A549 (cell line): ENCODE measurements around the gene TTLL11. TPM values are rescaled to one million over a fixed set of nuclear protein-coding genes. Genes with fewer than 3 reads are reported as not detected.

Experiments
- ATAC-seq, 2 experiments: fragments of 200-7000 bp in 1 of 2; fragments of >200 bp in 1 of 2; cut with Nextera tagmentation in 1 of 2; cut with Tn5 transposase in 1 of 2; 3 replicates each; pipeline versions ENCODE4 v1.8.0 to v1.9.1; 2018 to 2020; ENCODE audit warnings: mild to moderate bottlenecking in 1 of 2, moderate library complexity in 1 of 2
- CTCF ChIA-PET: fragments of 300-600 bp; sonication (Branson Sonifier 250); formaldehyde crosslinking; extraction: SDS; loops from one replicate; lab custom pipeline; 2021; ENCODE audit warnings: antibody characterized with exemption, inconsistent platforms; lab: Yijun Ruan, JAX
- POLR2A ChIA-PET: fragments of 350-600 bp; formaldehyde crosslinking; extraction: SDS; loops from one replicate; lab custom pipeline; 2021; ENCODE audit warnings: antibody characterized with exemption, inconsistent platforms; lab: Yijun Ruan, JAX
- DNase-seq, 2 experiments: peaks; one replicate each; pipeline versions ENCODE4 v3.0.0 to v3.0.0-alpha.2; 2011 to 2016; ENCODE audit warnings: low read depth in 1 of 2, low spot score in 1 of 2
- FAIRE-seq: peaks from 2 replicates; lab custom pipeline; 2011; peaks lifted over from hg19 to GRCh38; lab: Jason Lieb, UNC
- H3K27ac ChIP-seq, 2 experiments: fragments of >200 bp; sonication (Bioruptor Twin); formaldehyde crosslinking; 3 replicates each; pipeline ENCODE4 v1.5.1; 2016 to 2017
- H3K4me1 ChIP-seq: fragments of >200 bp; sonication (Bioruptor Twin); formaldehyde crosslinking; 3 replicates; pipeline ENCODE4 v1.6.1; 2016
- H3K4me2 ChIP-seq: fragments of >200 bp; sonication (Bioruptor Twin); formaldehyde crosslinking; 3 replicates; pipeline ENCODE4 v1.6.1; 2016
- H3K4me3 ChIP-seq: fragments of >200 bp; sonication (Bioruptor Twin); formaldehyde crosslinking; 3 replicates; pipeline ENCODE4 v1.5.1; 2016
- H3K9me3 ChIP-seq: fragments of >200 bp; sonication (Bioruptor Twin); formaldehyde crosslinking; 3 replicates; pipeline ENCODE4 v1.6.1; 2016
- BHLHE40 ChIP-seq: IDR thresholded peaks from 2 replicates; pipeline ENCODE4 v1.6.1; 2012; ENCODE audit warnings: low read depth, low read length, inconsistent platforms
- CEBPB ChIP-seq, 2 experiments: fragments of >200 bp in 1 of 2; sonication (Bioruptor Twin) in 1 of 2; formaldehyde crosslinking in 1 of 2; IDR thresholded peaks; 2 replicates each; pipeline ENCODE4 v1.6.1; 2012 to 2016
- CHD2 ChIP-seq: fragments of 150-350 bp; IDR thresholded peaks from 2 replicates; pipeline ENCODE4 v1.6.1; 2014; ENCODE audit warnings: low read length; ENCODE audit not compliant: partially characterized antibody
- CHD4 ChIP-seq: fragments of 200-600 bp; sonication (generic); IDR thresholded peaks from 2 replicates; pipeline ENCODE4 v1.6.1; 2016; ENCODE audit warnings: antibody characterized with exemption, mild to moderate bottlenecking, borderline replicate concordance
- E2F6 ChIP-seq: IDR thresholded peaks from 2 replicates; pipeline ENCODE4 v1.6.1; 2012; ENCODE audit warnings: low read depth, borderline replicate concordance
- EHF ChIP-seq: fragments of 250-450 bp; sonication (Bioruptor Pico); IDR thresholded peaks from 2 replicates; pipeline ENCODE4 v1.5.0; 2020; ENCODE audit warnings: mild to moderate bottlenecking
- EHMT2 ChIP-seq: fragments of 200-600 bp; sonication (generic); IDR thresholded peaks from 2 replicates; pipeline ENCODE4 v1.6.1; 2016; ENCODE audit warnings: antibody characterized with exemption, low read depth, mild to moderate bottlenecking, moderate library complexity
- FOXS1 ChIP-seq: fragments of 250-450 bp; sonication (Bioruptor Pico); IDR thresholded peaks from 2 replicates; pipeline ENCODE4 v1.5.0; 2020; ENCODE audit warnings: mild to moderate bottlenecking, moderate library complexity
- HES2 ChIP-seq: fragments of >200 bp; sonication (Bioruptor Twin); formaldehyde crosslinking; IDR thresholded peaks from 2 replicates; pipeline ENCODE4 v1.6.1; 2016
- HOXA7 ChIP-seq: fragments of 250-450 bp; sonication (Bioruptor Pico); IDR thresholded peaks from 2 replicates; pipeline ENCODE4 v1.5.0; 2020; ENCODE audit warnings: mild to moderate bottlenecking, moderate library complexity
- MAX ChIP-seq: IDR thresholded peaks from 2 replicates; pipeline ENCODE4 v1.6.1; 2012
- NFE2L2 ChIP-seq: fragments of 150-350 bp; conservative IDR thresholded peaks from 2 replicates; pipeline ENCODE4 v1.6.1; 2014; ENCODE audit warnings: low read length
- PBX3 ChIP-seq: IDR thresholded peaks from 2 replicates; pipeline ENCODE4 v1.6.1; 2012
- PHF8 ChIP-seq: fragments of 200-600 bp; sonication (generic); IDR thresholded peaks from 2 replicates; pipeline ENCODE4 v1.6.1; 2016; ENCODE audit warnings: low read depth, mild to moderate bottlenecking, antibody characterized with exemption, moderate library complexity, borderline replicate concordance
- POLR2AphosphoS2 ChIP-seq: conservative IDR thresholded peaks from 2 replicates; pipeline ENCODE4 v1.6.1; 2012; ENCODE audit warnings: low read length, improper control_type of control experiment, inconsistent platforms
- RARB ChIP-seq: fragments of 250-450 bp; sonication (Bioruptor Pico); IDR thresholded peaks from 2 replicates; pipeline ENCODE4 v1.8.0; 2021; ENCODE audit warnings: mild to moderate bottlenecking, moderate library complexity
- RFX5 ChIP-seq: fragments of 450-650 bp; IDR thresholded peaks from 2 replicates; pipeline ENCODE4 v1.7.1; 2014; ENCODE audit warnings: antibody characterized with exemption, mild to moderate bottlenecking, moderate library complexity
- RNF2 ChIP-seq: fragments of 200-600 bp; sonication (generic); IDR thresholded peaks from 2 replicates; pipeline ENCODE4 v1.6.1; 2016; ENCODE audit warnings: low read depth, mild to moderate bottlenecking, antibody characterized with exemption, moderate library complexity, borderline replicate concordance
- SREBF2 ChIP-seq: fragments of 450-650 bp; IDR thresholded peaks from 2 replicates; pipeline ENCODE4 v1.6.1; 2014; ENCODE audit warnings: mild to moderate bottlenecking, moderate library complexity
- USF2 ChIP-seq: fragments of 450-650 bp; IDR thresholded peaks from 2 replicates; pipeline ENCODE4 v1.6.1; 2014; ENCODE audit warnings: antibody characterized with exemption
- ZC3H11A ChIP-seq: fragments of 450-650 bp; IDR thresholded peaks from 2 replicates; pipeline ENCODE4 v1.6.1; 2014; ENCODE audit warnings: antibody characterized with exemption, mild to moderate bottlenecking
- ZFP36 ChIP-seq: fragments of 450-650 bp; IDR thresholded peaks from 2 replicates; pipeline ENCODE4 v1.6.1; 2014; ENCODE audit warnings: borderline replicate concordance; ENCODE audit not compliant: partially characterized antibody
- WGBS: methylation state at CpG from one replicate; pipeline ENCODE4 v1.1.6; 2017; ENCODE audit errors: missing lambda C conversion rate; 5-methylcytosine and 5-hydroxymethylcytosine counted together
- polyA plus RNA-seq, 4 experiments: library from polyadenylated mRNA; depleted of rRNA in 3 of 4; stranded (reverse); fragments of >200 nt; fragmentation: RNase III in 1 of 4; extraction: RNeasy Plus Mini Kit Qiagen cat#74134 plus additional on column Dnase treatment in 1 of 4; gene quantifications; 2 replicates in 3 of 4; 3 replicates in 1 of 4; pipeline ENCODE4 v1.2.3, GENCODE V29; 2011 to 2017

The TTLL11 gene
- polyA plus RNA-seq, 2 of the 4 experiments (the other 2 are of a cell fraction), result 1.8 to 2.6 TPM

GRCh38 chr9:121811140-121811539 is 282.0 kb downstream of the TTLL11 start (continued):
- TF ChIP-seq HES2 (no peak), ZFP36 (no peak), POLR2AphosphoS2 (no peak)
- TF ChIP-seq, all 56 proteins: peak for 0

GRCh38 chr9:121810489-121810888 is 282.6 kb downstream of the TTLL11 start:
- H3K4me1 ChIP-seq, result no peaks in the 10 kb centered on the region
- DNase-seq (no peak), ATAC-seq (no peak), FAIRE-seq (no peak)
- WGBS, result 40% methylated on average over 3 of the region's 3 CpGs
- H3K4me3 ChIP-seq, result no peak overlapping the region
- H3K4me2 ChIP-seq, result no peak overlapping the region
- ChIA-PET POLR2A (no interaction called here), CTCF (interaction anchor here (1.3 to 3.5 kb wide), 2 partner anchors 13 to 123 kb away, joined by 4 to 13 read pairs; no protein-coding TSS in a partner anchor)
- TF ChIP-seq MAX (no peak), PBX3 (no peak), SREBF2 (no peak), ZFP36 (no peak), PHF8 (no peak), RFX5 (no peak), CHD2 (no peak), EHF (CRISPR knock-in tag) (no peak), RARB (CRISPR knock-in tag) (no peak), NFE2L2 (no peak), EHMT2 (no peak), USF2 (no peak), E2F6 (no peak), ZC3H11A (no peak), FOXS1 (CRISPR knock-in tag) (no peak), HOXA7 (no peak), HES2 (no peak), RNF2 (no peak)
- H3K27ac ChIP-seq, result no peak overlapping the region
- no peaks in the 10 kb centered on the region for H3K9me3 ChIP-seq

- POLR2A ChIA-PET, result no interaction called here
- DNase-seq, result no peak
Observed at GRCh38 chr9:121809356-121810050, 283.6 kb downstream of the TTLL11 start.

More at GRCh38 chr9:121809356-121810050, 283.6 kb downstream of the TTLL11 start:
- WGBS, result 67% methylated on average over 15 of the region's 15 CpGs
- no peak overlapping the region for H3K27ac ChIP-seq
- H3K4me1 ChIP-seq, result no peaks in the 10 kb centered on the region
- no peak for FAIRE-seq
- CTCF ChIA-PET, result no interaction called here
- ATAC-seq, result no peak
- no peak for TF ChIP-seq CHD4
- TF ChIP-seq HOXA7, result no peak
- no peak for TF ChIP-seq RNF2
- no peak for TF ChIP-seq FOXS1 (CRISPR knock-in tag)
- no peak for TF ChIP-seq CEBPB (IDR thresholded peaks at IDR 0.05)
- TF ChIP-seq BHLHE40, result no peak
- H3K4me2 ChIP-seq, result no peak overlapping the region
- H3K4me3 ChIP-seq, result no peak overlapping the region
- peaks cover 4% of the 10 kb centered on the region; the same call in 1 of the 3 replicates for H3K9me3 ChIP-seq
